ENCODE results near the gene LASP1NB.
"Not testable (repeated sequence)": the region's sequence is repeated elsewhere in the genome, so short reads cannot be mapped to it uniquely, and the experiment has no call there.

Gene LASP1NB

GRCh38 chr17:38959508-38959907 is 34.1 kb downstream of the LASP1NB start:
- DNase-seq (ENCODE audit: extremely low read depth in 1 of 2, low read depth in 1 of 2) = no peak

GRCh38 chr17:38960402-38960801 is 35.0 kb downstream of the LASP1NB start:
- no peak for DNase-seq (ENCODE audit: extremely low read depth in 1 of 2, low read depth in 1 of 2)

- no peak for DNase-seq (ENCODE audit: extremely low read depth in 1 of 2, low read depth in 1 of 2)
Measured at GRCh38 chr17:38961413-38961812, 36.0 kb downstream of the LASP1NB start.

GRCh38 chr17:38967290-38967738 is 41.9 kb downstream of the LASP1NB start, which contains the start of gene FBXO47:
Gene FBXO47, minus strand, starts transcription at chr17:38967403. Its CDS starts 4,378 bp downstream, at chr17:38963025.
- peak; percentile 58 to 83 for DNase-seq (ENCODE audit: extremely low read depth in 1 of 2, low read depth in 1 of 2)

- DNase-seq (ENCODE audit: extremely low read depth in 1 of 2, low read depth in 1 of 2) = no peak
Measured at GRCh38 chr17:38969281-38969680, 43.9 kb downstream of the LASP1NB start.

GRCh38 chr17:38970128-38970527 is 44.7 kb downstream of the LASP1NB start:
- DNase-seq (ENCODE audit: extremely low read depth in 1 of 2, low read depth in 1 of 2) = no peak

- DNase-seq (ENCODE audit: extremely low read depth in 1 of 2, low read depth in 1 of 2) = no peak
Measured at GRCh38 chr17:38970804-38971203, 45.4 kb downstream of the LASP1NB start.

GRCh38 chr17:38976187-38976551 is 50.8 kb downstream of the LASP1NB start:
- not testable (repeated sequence) for DNase-seq (ENCODE audit: extremely low read depth in 1 of 2, low read depth in 1 of 2)

- DNase-seq (ENCODE audit: extremely low read depth in 1 of 2, low read depth in 1 of 2) = no peak
Measured at GRCh38 chr17:38978180-38978579, 52.8 kb downstream of the LASP1NB start.

Data from stimulated activated CD8-positive, alpha-beta memory T cell treated with anti-CD3 and anti-CD28 coated beads, Interleukin-7, amount 100 ng/mL, for 48 hours (primary cell).